Calu3 (cell line): Measurements from ENCODE around the gene RAD51B. TPM values are rescaled to one million over a fixed set of nuclear protein-coding genes. Genes with fewer than 3 reads are reported as not detected.

Experiments
- BruUV-seq: library from RNA; stranded (reverse); fragments of 400-500 nt; replicated peaks from 2 replicates; lab custom pipeline; 2021; lab: Mats Ljungman, UMichigan
- CTCF ChIA-PET: fragments of 300-600 bp; sonication (Branson Sonifier 250); formaldehyde crosslinking; loops from one replicate; lab custom pipeline; 2022; ENCODE audit warnings: antibody characterized with exemption; lab: Charles Lee
- DNase-seq: peaks from one replicate; pipeline ENCODE4 v3.0.0; 2022
- H3K27ac Mint-ChIP-seq: one replicate; pipeline ENCODE4 v1.8.0; 2022; ENCODE audit warnings: mixed read lengths; ENCODE audit not compliant: unreplicated experiment
- H3K27me3 Mint-ChIP-seq: one replicate; pipeline ENCODE4 v1.8.0; 2022; ENCODE audit warnings: mixed read lengths; ENCODE audit not compliant: unreplicated experiment
- H3K36me3 Mint-ChIP-seq: one replicate; pipeline ENCODE4 v1.8.0; 2022; ENCODE audit warnings: mild to moderate bottlenecking, moderate library complexity, mixed read lengths; ENCODE audit not compliant: insufficient read depth, unreplicated experiment
- H3K4me1 Mint-ChIP-seq: one replicate; pipeline ENCODE4 v1.8.0; 2022; ENCODE audit warnings: mild to moderate bottlenecking, low read depth, mixed read lengths; ENCODE audit not compliant: unreplicated experiment
- H3K4me3 Mint-ChIP-seq: one replicate; pipeline ENCODE4 v1.8.0; 2022; ENCODE audit warnings: mild to moderate bottlenecking, low read depth, moderate library complexity, mixed read lengths; ENCODE audit not compliant: unreplicated experiment
- H3K9me3 Mint-ChIP-seq: one replicate; pipeline ENCODE4 v1.8.0; 2022; ENCODE audit warnings: low read depth, mixed read lengths; ENCODE audit not compliant: unreplicated experiment
- intact Hi-C: fragments of 100-400 bp; cut with micrococcal nuclease; formaldehyde crosslinking; loops from one replicate; pipeline ENCODE4 v1.10.0; 2022; ENCODE audit not compliant: unreplicated experiment
- total RNA-seq: library from RNA; stranded (reverse); gene quantifications from 2 replicates; pipeline ENCODE4 v1.2.3, GENCODE V29; 2022
- TF ChIP-seq, protein P1 (sequence below): fragments of 200-600 bp; IDR thresholded peaks from one replicate; pipeline ENCODE4 v1.8.0; 2022; ENCODE audit warnings: antibody characterized with exemption; ENCODE audit not compliant: unreplicated experiment

RAD51B gene
- total RNA-seq, 1 experiment from 2014 or later, result 24.7 TPM

DNA sequence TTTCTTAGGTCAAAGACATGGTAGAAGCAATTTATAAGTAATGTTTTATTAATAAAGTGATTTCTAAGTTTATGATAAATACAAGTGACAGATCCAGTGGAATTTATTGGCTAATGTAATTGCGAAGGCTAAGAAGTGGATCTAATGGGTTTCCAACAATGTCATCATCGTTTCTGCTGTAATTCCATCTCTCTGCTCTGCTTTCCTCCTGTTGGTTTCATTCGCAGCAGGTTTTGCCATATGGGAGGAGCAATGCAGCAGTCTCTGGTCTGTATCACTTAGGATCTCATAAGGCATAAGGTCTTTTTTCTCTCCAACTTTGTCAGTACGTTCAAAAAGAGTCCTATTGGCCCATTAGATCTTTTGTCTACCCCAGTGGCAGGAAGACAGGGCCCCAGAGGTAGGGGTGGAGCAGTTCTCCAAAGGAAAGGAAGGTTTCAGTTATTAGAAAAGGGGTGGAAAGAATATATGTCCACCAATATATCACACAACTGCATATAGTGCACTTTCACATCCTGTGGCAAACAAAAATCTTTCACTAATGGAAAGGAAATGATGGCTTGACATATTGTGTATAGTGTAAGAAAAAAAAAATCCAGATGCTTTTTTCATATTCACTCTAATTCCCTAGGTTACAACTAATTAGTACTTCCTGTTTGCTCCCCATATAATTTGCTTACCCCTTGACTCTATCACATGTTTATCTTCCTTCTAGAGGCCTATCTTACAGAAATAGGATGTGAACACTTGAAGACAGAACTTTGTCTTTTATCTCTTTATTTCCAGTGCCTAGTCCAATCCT lies 522.0 kb downstream of the RAD51B start:
- TF ChIP-seq, protein P1, sequence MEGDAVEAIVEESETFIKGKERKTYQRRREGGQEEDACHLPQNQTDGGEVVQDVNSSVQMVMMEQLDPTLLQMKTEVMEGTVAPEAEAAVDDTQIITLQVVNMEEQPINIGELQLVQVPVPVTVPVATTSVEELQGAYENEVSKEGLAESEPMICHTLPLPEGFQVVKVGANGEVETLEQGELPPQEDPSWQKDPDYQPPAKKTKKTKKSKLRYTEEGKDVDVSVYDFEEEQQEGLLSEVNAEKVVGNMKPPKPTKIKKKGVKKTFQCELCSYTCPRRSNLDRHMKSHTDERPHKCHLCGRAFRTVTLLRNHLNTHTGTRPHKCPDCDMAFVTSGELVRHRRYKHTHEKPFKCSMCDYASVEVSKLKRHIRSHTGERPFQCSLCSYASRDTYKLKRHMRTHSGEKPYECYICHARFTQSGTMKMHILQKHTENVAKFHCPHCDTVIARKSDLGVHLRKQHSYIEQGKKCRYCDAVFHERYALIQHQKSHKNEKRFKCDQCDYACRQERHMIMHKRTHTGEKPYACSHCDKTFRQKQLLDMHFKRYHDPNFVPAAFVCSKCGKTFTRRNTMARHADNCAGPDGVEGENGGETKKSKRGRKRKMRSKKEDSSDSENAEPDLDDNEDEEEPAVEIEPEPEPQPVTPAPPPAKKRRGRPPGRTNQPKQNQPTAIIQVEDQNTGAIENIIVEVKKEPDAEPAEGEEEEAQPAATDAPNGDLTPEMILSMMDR, result no peak
- CTCF ChIA-PET, result no interaction called here
- DNase-seq, result no peak
- no peaks in the 10 kb centered on the region for H3K36me3 Mint-ChIP-seq
- H3K27ac Mint-ChIP-seq, result no peak overlapping the region
- H3K27me3 Mint-ChIP-seq, result no peaks in the 10 kb centered on the region
- no TSS peak for BruUV-seq
- no peaks in the 10 kb centered on the region for H3K4me1 Mint-ChIP-seq
- peaks cover 4% of the 10 kb centered on the region for H3K9me3 Mint-ChIP-seq
- intact Hi-C loops, result no loop called here
- no peak overlapping the region for H3K4me3 Mint-ChIP-seq

DNA sequence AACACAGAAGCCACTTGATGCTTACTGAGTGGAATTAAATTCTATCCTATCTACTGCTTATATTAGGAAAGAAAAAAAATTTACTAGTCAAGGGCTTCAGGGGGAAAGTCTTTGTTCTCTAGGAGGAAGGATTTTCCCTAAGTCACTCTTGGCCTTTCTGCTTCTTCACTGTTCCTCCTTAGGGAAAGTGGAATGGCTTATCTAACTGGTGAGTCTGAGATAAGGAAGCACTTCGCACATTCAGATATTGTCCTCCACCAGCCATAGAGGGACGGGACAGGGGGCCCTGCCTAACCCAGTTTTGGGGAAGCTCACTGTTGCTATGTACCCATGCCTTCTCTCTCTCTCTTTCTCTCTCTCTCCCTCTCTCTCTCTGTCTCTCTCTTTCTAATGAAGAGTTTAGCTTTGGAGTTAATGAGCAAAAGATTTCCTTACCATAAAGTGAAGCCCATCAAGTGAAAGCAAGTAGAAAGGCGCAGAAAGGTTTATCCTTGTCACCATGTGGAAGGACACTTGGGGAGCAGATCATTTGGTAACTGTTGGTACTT lies 522.7 kb downstream of the RAD51B start:
- Mint-ChIP-seq H3K9me3 (peaks cover 8% of the 10 kb centered on the region), H3K4me3 (no peak overlapping the region), H3K27ac (no peak overlapping the region), H3K4me1 (no peaks in the 10 kb centered on the region), H3K36me3 (no peaks in the 10 kb centered on the region), H3K27me3 (no peaks in the 10 kb centered on the region)
- CTCF ChIA-PET, result no interaction called here
- no TSS peak for BruUV-seq
- no peak for DNase-seq
- TF ChIP-seq, protein P1, result no peak
- intact Hi-C loops, result no loop called here

DNA sequence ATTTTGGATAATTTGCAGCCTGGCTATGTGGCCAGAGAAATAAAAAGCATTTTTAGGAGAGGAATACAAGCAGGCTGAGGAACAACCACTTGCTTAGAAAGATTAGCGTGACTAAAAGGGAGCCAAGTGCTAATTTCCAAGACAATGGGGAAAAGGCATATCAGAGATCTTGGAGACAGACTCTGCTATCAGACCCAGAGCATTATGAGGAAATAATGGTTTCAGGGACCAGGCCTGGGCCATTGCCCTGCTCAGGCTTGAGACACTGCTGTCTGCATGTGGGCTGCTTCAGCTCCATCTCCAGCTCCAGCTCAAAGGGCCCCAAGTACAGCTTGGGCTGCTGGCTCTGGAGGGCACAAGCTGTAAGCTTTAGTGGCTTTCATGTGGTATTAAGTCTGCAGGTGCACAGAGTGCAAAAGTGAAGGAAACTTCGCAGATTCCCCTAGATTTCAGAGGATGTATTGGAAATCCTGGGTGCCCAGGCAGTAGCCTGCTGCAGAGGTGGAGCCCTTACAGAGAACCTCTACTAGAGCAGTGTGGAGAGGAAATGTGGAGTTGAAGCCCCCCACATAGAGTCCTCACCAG lies 524.0 kb downstream of the RAD51B start:
- TF ChIP-seq, protein P1, result no peak
- no peaks in the 10 kb centered on the region for H3K4me1 Mint-ChIP-seq
- BruUV-seq, result no TSS peak
- H3K4me3 Mint-ChIP-seq, result no peak overlapping the region
- H3K27me3 Mint-ChIP-seq, result no peaks in the 10 kb centered on the region
- no peak overlapping the region for H3K27ac Mint-ChIP-seq
- no peak for DNase-seq
- H3K36me3 Mint-ChIP-seq, result no peaks in the 10 kb centered on the region
- H3K9me3 Mint-ChIP-seq, result peaks cover 8% of the 10 kb centered on the region
- CTCF ChIA-PET, result no interaction called here
- intact Hi-C loops, result no loop called here

DNA sequence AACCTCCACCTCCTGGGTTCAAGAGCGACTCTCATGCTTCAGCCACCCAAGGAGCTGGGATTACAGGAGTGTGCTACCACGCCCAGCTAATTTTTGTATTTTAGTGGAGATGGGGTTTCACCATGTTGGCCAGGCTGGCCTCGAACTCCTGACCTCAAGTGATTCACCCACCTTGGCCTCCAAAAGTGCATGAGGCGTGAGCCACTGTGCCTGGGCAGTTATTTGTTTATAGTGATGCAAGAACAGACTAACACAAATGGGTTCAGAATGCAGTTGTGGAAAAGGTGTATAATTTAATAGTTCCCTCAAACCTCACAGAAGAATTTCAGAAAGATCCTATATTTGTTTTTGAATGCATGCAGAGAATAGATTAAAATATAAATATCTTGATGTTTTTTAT lies 526.2 kb downstream of the RAD51B start:
- no peaks in the 10 kb centered on the region for H3K36me3 Mint-ChIP-seq
- TF ChIP-seq, protein P1, result no peak
- CTCF ChIA-PET, result no interaction called here
- no peak overlapping the region for H3K4me3 Mint-ChIP-seq
- intact Hi-C loops, result no loop called here
- H3K4me1 Mint-ChIP-seq, result no peaks in the 10 kb centered on the region
- no TSS peak for BruUV-seq
- H3K27ac Mint-ChIP-seq, result no peak overlapping the region
- H3K9me3 Mint-ChIP-seq, result peaks cover 8% of the 10 kb centered on the region
- DNase-seq, result no peak
- no peaks in the 10 kb centered on the region for H3K27me3 Mint-ChIP-seq
